ENCODE measurements around the gene CYTH3. TPM values are rescaled to one million over a fixed set of nuclear protein-coding genes. Genes with fewer than 3 reads are reported as not detected.

The CYTH3 gene
- total RNA-seq, 1 donor from 2014 or later: 2.6 TPM

DNA sequence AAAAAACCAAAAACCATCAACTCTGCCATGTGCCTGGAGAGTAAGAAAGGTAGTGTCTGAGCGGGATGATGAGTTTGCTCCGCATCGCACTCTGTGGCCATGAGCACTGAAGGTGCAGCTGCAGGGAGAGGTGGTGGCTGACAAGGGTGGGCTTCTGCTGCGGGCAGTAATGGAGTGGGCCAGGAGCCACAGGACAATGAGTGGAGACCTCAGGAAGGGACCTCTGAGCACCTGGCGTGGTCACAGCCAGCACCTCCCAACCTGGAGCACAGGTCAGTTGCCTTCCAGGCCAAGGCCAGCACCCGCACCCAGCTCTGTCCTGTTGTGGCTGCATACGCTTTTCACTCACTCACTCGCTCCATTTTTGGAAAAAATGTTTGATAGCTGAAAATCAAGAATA, 125.8 kb downstream of the CYTH3 start:
- H3K27ac Mint-ChIP-seq: no peak overlapping the region
- no peaks in the 10 kb centered on the region for H3K9me3 Mint-ChIP-seq
- ATAC-seq (ENCODE audit: low read depth): no peak
- TF ChIP-seq, protein P1, sequence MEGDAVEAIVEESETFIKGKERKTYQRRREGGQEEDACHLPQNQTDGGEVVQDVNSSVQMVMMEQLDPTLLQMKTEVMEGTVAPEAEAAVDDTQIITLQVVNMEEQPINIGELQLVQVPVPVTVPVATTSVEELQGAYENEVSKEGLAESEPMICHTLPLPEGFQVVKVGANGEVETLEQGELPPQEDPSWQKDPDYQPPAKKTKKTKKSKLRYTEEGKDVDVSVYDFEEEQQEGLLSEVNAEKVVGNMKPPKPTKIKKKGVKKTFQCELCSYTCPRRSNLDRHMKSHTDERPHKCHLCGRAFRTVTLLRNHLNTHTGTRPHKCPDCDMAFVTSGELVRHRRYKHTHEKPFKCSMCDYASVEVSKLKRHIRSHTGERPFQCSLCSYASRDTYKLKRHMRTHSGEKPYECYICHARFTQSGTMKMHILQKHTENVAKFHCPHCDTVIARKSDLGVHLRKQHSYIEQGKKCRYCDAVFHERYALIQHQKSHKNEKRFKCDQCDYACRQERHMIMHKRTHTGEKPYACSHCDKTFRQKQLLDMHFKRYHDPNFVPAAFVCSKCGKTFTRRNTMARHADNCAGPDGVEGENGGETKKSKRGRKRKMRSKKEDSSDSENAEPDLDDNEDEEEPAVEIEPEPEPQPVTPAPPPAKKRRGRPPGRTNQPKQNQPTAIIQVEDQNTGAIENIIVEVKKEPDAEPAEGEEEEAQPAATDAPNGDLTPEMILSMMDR (IDR thresholded peaks at IDR 0.05): no peak
- intact Hi-C loops (cut with micrococcal nuclease): no loop called here
- H3K36me3 Mint-ChIP-seq (ENCODE audit: low read depth): peaks cover 89% of the 10 kb centered on the region
- POLR2A ChIA-PET: no interaction called here
- H3K4me3 Mint-ChIP-seq: no peak overlapping the region
- no peaks in the 10 kb centered on the region for H3K27me3 Mint-ChIP-seq
- DNase-seq: no peak
- CTCF ChIA-PET: no interaction called here
- no peaks in the 10 kb centered on the region for H3K4me1 Mint-ChIP-seq

DNA sequence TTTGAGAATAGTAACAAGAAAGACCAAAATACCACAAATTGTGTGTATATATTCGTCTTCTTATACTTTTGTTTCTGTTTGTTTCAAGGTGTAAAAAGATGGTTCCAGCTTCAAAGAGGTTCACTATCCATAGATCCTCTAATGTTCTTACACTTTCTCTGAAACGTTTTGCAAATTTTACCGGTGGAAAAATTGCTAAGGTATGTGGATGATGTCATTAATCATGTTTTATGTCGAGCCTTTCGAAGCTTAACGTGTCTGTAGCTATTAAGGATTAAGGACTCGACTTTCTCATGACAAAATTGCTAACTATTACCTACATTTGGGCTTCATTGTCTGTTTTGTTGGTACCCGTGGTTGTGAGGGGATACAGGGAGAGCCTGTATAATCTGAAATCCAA, 128.4 kb downstream of the CYTH3 start:
- TF ChIP-seq, protein P1 (IDR thresholded peaks at IDR 0.05): no peak
- intact Hi-C loops (cut with micrococcal nuclease): no loop called here
- H3K36me3 Mint-ChIP-seq (ENCODE audit: low read depth): peaks cover 83% of the 10 kb centered on the region

DNA sequence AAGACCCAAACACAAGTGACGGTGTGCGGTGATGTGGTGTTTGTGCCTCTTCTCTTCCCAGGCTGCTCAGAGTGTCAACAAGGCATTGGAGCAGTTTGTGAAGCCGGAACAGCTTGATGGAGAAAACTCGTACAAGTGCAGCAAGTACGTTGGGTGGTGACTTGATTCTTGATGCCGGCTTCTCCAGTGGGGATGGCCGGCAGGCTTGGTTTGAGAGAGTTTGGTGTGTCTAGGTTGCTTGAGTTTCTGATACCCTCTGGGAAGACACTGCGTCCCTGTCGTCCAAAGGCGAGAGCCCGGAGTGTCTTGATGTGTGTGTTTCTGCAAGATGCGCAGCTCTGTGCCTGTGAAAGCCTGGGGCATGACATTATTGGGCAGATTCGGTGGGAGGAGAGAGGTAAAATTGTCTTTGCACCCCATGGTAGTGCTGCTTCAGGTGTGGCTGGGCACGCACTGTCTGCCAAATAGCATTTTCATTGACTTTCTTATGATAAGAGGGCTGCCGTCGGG, 129.5 kb downstream of the CYTH3 start:
- Mint-ChIP-seq H3K9me3 (no peaks in the 10 kb centered on the region), H3K4me1 (no peaks in the 10 kb centered on the region), H3K36me3 (ENCODE audit: low read depth) (peaks cover 73% of the 10 kb centered on the region), H3K27ac (no peak overlapping the region), H3K4me3 (no peak overlapping the region), H3K27me3 (no peaks in the 10 kb centered on the region)
- ChIA-PET CTCF (interaction anchor here (0.8 kb wide), 1 partner anchor 146 kb away, joined by 3 read pairs; no protein-coding TSS in a partner anchor), POLR2A (interaction anchor here (0.7 kb wide), 1 partner anchor 10 kb away, joined by 3 read pairs; no protein-coding TSS in a partner anchor)
- TF ChIP-seq, protein P1 (IDR thresholded peaks at IDR 0.05): no peak
- ATAC-seq (ENCODE audit: low read depth) (no peak), DNase-seq (no peak)
- intact Hi-C loops (cut with micrococcal nuclease): no loop called here

More for the DNA sequence above, 128.4 kb downstream of the CYTH3 start:
- no peaks in the 10 kb centered on the region for H3K9me3 Mint-ChIP-seq
- ATAC-seq (ENCODE audit: low read depth) (no peak), DNase-seq (no peak)
- H3K27me3 Mint-ChIP-seq: no peaks in the 10 kb centered on the region
- H3K4me1 Mint-ChIP-seq: no peaks in the 10 kb centered on the region
- ChIA-PET CTCF (no interaction called here), POLR2A (no interaction called here)
- no peak overlapping the region for H3K27ac Mint-ChIP-seq
- no peak overlapping the region for H3K4me3 Mint-ChIP-seq

DNA sequence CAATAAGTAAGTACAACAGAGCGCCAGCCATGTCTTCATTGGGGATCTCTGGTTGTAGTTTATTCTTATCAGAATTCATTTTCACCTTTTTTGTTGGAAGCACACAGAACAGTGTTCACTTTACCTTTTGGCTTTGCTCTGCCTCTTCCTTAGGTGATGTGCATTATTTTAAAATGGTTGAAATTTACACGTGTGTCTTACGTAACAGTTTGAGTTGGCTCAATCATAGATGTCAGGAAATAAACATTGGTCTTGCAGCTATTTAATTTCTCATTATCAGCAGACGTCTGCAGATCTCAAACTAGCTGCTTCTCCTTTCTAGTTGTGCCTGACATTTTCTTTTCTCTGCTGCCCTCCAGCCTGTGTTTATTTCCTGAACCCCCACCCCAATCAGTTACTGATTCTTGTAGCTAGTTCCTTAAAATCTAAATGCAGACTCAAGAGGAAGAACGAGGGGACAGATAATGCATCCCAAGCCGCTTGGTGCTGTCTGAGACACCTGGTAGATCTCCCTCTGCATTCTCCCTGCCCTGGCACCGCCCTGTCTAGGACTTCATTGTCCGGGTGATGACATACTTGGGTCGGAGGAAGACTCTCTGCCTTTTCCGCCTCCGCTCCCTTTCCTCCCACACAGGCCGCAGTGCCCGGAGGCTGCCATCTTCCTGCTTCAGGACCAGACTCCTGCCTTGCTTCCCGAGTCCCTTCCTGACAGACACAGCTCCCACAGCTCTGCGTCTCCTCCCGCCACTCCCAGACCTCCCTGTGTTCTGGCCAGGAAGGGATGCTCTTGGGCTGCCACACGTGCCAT, 133.0 kb downstream of the CYTH3 start:
- ChIA-PET CTCF (no interaction called here), POLR2A (interaction anchor here (0.6 kb wide), 1 partner anchor 217 kb away, joined by 5 read pairs; no protein-coding TSS in a partner anchor)
- Mint-ChIP-seq H3K27ac (no peak overlapping the region), H3K4me1 (no peaks in the 10 kb centered on the region), H3K27me3 (no peaks in the 10 kb centered on the region), H3K4me3 (no peak overlapping the region), H3K9me3 (no peaks in the 10 kb centered on the region), H3K36me3 (ENCODE audit: low read depth) (peaks cover 51% of the 10 kb centered on the region)
- ATAC-seq (ENCODE audit: low read depth) (no peak), DNase-seq (no peak)
- TF ChIP-seq, protein P1 (IDR thresholded peaks at IDR 0.05): no peak
- intact Hi-C loops (cut with micrococcal nuclease): no loop called here

DNA sequence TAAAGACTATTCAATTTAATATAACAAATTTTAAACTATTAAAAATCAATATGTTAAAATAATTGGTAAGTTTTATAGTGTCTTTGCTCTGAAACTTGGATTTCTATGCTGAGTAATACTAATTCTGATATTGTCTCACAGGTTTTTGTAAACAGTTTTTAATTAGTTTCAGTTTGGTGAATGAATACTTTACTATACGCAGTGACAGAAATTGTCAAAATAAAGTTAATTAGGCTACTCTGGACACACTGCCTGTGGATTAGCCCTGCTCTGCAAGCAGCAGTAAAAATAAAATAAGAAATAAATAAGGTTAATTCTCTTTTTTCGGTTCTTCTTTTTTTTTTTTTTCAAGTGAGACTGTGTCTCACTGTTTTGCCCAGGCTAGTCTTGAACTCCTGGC, 135.9 kb downstream of the CYTH3 start:
- H3K9me3 Mint-ChIP-seq: no peaks in the 10 kb centered on the region
- intact Hi-C loops (cut with micrococcal nuclease): no loop called here
- TF ChIP-seq, protein P1 (IDR thresholded peaks at IDR 0.05): no peak
- H3K27me3 Mint-ChIP-seq: no peaks in the 10 kb centered on the region
- no peak overlapping the region for H3K27ac Mint-ChIP-seq
- no peak for DNase-seq
- ATAC-seq (ENCODE audit: low read depth): no peak
- H3K36me3 Mint-ChIP-seq (ENCODE audit: low read depth): peaks cover 51% of the 10 kb centered on the region
- ChIA-PET POLR2A (no interaction called here), CTCF (no interaction called here)
- H3K4me1 Mint-ChIP-seq: no peaks in the 10 kb centered on the region
- no peak overlapping the region for H3K4me3 Mint-ChIP-seq

Data from activated B cell treated with CpG ODN at 0.5 μM for 24 hours (primary cell).